DOHH2 (cell line): Measurements from ENCODE around the gene ATP1A3.

Experiments used
- CTCF ChIP-seq: fragments of 200-600 bp; sonication (generic); IDR thresholded peaks from one replicate; pipeline ENCODE4 v1.5.1; 2014; ENCODE audit warnings: antibody characterized with exemption, mild to moderate bottlenecking, low read depth, low read length; ENCODE audit not compliant: poor library complexity, severe bottlenecking
- EZH2phosphoT487 ChIP-seq: fragments of 200-600 bp; sonication (generic); IDR thresholded peaks from 2 replicates; pipeline ENCODE4 v1.6.1; 2017; ENCODE audit warnings: borderline replicate concordance, mild to moderate bottlenecking, antibody characterized with exemption, low read length, moderate library complexity, mixed read lengths

GRCh38 chr19:42042455-42043170 is 48.6 kb upstream of the ATP1A3 start:
- TF ChIP-seq CTCF (no peak), EZH2phosphoT487 (no peak)
